ENCODE results near the gene PPRC1.

DNA sequence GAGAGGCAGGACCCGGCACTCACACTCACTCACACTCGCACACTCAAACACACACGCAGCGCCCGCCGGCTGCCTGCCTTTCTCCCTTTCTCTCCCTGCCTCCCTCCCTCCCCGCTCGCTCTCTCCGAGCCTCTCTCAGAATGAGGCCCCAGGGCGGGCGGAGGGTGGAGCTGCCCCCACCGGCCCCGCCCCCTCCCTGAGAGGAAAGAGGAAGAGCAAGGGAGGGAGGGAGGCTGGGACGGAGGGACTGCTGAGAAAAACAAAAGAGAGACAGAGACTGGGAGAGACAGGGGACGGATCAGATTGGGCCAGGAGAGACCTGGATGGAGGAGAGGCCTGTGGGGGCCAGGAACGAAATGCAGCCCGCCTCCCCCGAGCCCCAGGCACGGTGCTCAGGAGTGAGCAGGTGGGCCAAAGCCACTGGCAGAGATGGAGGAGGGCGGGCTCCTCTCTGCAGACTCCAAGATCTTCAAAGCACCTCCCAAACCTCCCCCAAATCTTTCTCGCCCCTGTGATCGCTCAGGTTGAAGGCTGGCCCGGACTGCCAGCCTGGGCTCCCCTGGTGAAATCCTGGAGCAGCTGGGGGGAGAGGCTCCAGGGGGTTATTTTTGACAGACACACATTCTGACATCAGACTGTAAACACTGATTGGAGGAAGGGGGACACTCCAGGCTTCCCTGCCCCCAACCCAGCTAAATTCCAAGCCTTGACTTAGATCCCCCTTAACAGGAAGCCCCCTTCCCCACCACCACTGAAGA, 17.8 kb upstream of the PPRC1 start:
- TF ChIP-seq, protein P1, sequence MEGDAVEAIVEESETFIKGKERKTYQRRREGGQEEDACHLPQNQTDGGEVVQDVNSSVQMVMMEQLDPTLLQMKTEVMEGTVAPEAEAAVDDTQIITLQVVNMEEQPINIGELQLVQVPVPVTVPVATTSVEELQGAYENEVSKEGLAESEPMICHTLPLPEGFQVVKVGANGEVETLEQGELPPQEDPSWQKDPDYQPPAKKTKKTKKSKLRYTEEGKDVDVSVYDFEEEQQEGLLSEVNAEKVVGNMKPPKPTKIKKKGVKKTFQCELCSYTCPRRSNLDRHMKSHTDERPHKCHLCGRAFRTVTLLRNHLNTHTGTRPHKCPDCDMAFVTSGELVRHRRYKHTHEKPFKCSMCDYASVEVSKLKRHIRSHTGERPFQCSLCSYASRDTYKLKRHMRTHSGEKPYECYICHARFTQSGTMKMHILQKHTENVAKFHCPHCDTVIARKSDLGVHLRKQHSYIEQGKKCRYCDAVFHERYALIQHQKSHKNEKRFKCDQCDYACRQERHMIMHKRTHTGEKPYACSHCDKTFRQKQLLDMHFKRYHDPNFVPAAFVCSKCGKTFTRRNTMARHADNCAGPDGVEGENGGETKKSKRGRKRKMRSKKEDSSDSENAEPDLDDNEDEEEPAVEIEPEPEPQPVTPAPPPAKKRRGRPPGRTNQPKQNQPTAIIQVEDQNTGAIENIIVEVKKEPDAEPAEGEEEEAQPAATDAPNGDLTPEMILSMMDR (IDR thresholded peaks at IDR 0.05; ENCODE audit: low read depth, low read length), result no peak
- TF ChIP-seq EZH2phosphoT487 (IDR thresholded peaks at IDR 0.05; ENCODE audit: low read depth), result no peak

All from OCI-LY3 (cell line).